DOHH2 (cell line): ENCODE results near the gene CCN5.

ENCODE experiments used
- H3F3A ChIP-seq: fragments of 200-600 bp; sonication (generic), shearing (Covaris generic); 2 replicates; pipeline ENCODE4 v1.6.0; 2016; ENCODE audit warnings: antibody characterized with exemption, mild to moderate bottlenecking; ENCODE audit not compliant: control insufficient read depth, insufficient read depth
- H3K27ac ChIP-seq: fragments of 200-600 bp; sonication (generic); 2 replicates; pipeline ENCODE4 v1.5.1; 2014; ENCODE audit warnings: low read depth, mild to moderate bottlenecking, low read length, moderate library complexity
- H3K27me3 ChIP-seq: fragments of 200-600 bp; sonication (generic); 2 replicates; pipeline ENCODE4 v1.6.1; 2014; ENCODE audit warnings: mild to moderate bottlenecking, low read length, mixed read lengths; ENCODE audit not compliant: control insufficient read depth
- H3K36me3 ChIP-seq: fragments of 200-600 bp; sonication (generic); 2 replicates; pipeline ENCODE4 v1.6.1; 2014; ENCODE audit warnings: mild to moderate bottlenecking, low read length, moderate library complexity, mixed read lengths; ENCODE audit not compliant: control insufficient read depth
- H3K4me1 ChIP-seq: fragments of 200-600 bp; sonication (generic); 2 replicates; pipeline ENCODE4 v1.6.1; 2014; ENCODE audit warnings: mild to moderate bottlenecking, low read length, mixed read lengths; ENCODE audit not compliant: control insufficient read depth
- H3K4me2 ChIP-seq: fragments of 200-600 bp; sonication (generic); 2 replicates; pipeline ENCODE4 v1.6.0; 2014; ENCODE audit warnings: mild to moderate bottlenecking, low read length, moderate library complexity
- H3K4me3 ChIP-seq: fragments of 200-600 bp; sonication (generic); 2 replicates; pipeline ENCODE4 v1.5.1; 2014; ENCODE audit warnings: mild to moderate bottlenecking, low read length, mixed read lengths
- H3K79me2 ChIP-seq: fragments of 200-600 bp; sonication (generic); 2 replicates; pipeline ENCODE4 v1.6.1; 2014; ENCODE audit warnings: mild to moderate bottlenecking, low read length, mixed read lengths; ENCODE audit not compliant: control insufficient read depth
- H3K9me2 ChIP-seq: fragments of 200-600 bp; sonication (generic); replicated peaks from 2 replicates; pipeline ENCODE4 v1.6.1; 2014; ENCODE audit warnings: mild to moderate bottlenecking, low read length, mixed read lengths; ENCODE audit not compliant: control insufficient read depth
- H3K9me3 ChIP-seq: fragments of 200-600 bp; sonication (generic); 2 replicates; pipeline ENCODE4 v1.6.1; 2014; ENCODE audit warnings: antibody characterized with exemption, low read length, mixed read lengths; ENCODE audit not compliant: control insufficient read depth, insufficient read depth
- H4K20me1 ChIP-seq: fragments of 200-600 bp; sonication (generic); 2 replicates; pipeline ENCODE4 v1.6.0; 2014; ENCODE audit warnings: low read depth, mild to moderate bottlenecking, antibody characterized with exemption, low read length, moderate library complexity; ENCODE audit not compliant: control insufficient read depth, insufficient read depth
- EZH2phosphoT487 ChIP-seq: fragments of 200-600 bp; sonication (generic); IDR thresholded peaks from 2 replicates; pipeline ENCODE4 v1.6.1; 2017; ENCODE audit warnings: borderline replicate concordance, mild to moderate bottlenecking, antibody characterized with exemption, low read length, moderate library complexity, mixed read lengths
- TF ChIP-seq, protein P1 (sequence below): fragments of 200-600 bp; sonication (generic); IDR thresholded peaks from one replicate; pipeline ENCODE4 v1.5.1; 2014; ENCODE audit warnings: antibody characterized with exemption, mild to moderate bottlenecking, low read depth, low read length; ENCODE audit not compliant: poor library complexity, severe bottlenecking

Gene CCN5

DNA sequence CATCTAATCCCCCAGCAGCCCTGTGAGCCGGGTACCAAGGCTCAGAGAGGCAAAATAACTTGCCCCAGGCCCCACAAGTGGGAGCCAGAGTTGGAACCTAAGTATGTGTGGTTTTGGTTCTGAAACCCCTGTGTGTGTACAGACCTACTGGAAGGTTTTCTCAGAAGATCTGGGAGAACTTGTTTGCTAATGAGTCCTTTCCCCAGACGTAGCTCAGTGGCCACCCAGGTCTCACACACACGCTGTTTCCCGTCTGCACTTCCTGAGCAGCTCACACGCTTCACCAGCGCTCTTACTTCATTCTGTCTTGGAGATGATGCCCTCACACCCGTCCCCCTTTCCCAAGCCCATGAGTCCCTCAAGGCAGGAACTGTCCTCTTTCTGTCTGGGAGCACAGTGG, 8.2 kb downstream of the CCN5 start:
- Histone ChIP-seq H3K36me3 (no peaks in the 10 kb centered on the region), H3K9me2 (no peaks in the 10 kb centered on the region), H3K79me2 (no peaks in the 10 kb centered on the region), H3K4me3 (no peak overlapping the region), H3K4me1 (no peaks in the 10 kb centered on the region), H3K27me3 (no peaks in the 10 kb centered on the region), H3K4me2 (no peak overlapping the region), H4K20me1 (no peaks in the 10 kb centered on the region), H3K27ac (no peak overlapping the region), H3F3A (no peaks in the 10 kb centered on the region), H3K9me3 (no peaks in the 10 kb centered on the region)
- TF ChIP-seq, protein P1, sequence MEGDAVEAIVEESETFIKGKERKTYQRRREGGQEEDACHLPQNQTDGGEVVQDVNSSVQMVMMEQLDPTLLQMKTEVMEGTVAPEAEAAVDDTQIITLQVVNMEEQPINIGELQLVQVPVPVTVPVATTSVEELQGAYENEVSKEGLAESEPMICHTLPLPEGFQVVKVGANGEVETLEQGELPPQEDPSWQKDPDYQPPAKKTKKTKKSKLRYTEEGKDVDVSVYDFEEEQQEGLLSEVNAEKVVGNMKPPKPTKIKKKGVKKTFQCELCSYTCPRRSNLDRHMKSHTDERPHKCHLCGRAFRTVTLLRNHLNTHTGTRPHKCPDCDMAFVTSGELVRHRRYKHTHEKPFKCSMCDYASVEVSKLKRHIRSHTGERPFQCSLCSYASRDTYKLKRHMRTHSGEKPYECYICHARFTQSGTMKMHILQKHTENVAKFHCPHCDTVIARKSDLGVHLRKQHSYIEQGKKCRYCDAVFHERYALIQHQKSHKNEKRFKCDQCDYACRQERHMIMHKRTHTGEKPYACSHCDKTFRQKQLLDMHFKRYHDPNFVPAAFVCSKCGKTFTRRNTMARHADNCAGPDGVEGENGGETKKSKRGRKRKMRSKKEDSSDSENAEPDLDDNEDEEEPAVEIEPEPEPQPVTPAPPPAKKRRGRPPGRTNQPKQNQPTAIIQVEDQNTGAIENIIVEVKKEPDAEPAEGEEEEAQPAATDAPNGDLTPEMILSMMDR: no peak
- TF ChIP-seq EZH2phosphoT487: no peak

DNA sequence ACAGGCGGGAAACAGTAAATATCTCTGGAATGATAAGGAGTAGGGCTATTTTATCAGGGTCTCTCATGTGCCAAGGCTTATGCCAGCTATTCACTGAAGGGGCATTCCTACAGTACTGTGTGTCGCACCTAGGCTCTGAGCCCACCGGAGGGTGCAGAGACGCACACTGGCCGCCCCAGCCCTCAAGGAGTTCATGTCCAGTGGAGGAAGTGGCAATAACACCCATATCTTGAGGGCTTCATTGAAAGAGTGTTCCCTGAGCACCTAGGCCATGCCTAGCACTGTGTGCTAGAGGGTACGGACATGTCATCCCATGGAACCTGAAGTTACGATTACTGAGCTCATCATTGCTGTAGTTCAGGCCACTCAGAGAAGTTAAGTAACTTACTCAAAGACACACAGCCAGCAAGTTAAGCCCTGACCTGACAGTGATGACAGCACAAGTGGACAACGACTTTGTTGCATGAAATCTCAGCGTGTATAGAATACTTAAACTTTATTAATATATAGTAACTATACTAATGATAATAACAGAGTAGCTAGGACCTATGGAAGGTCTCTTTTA, 8.7 kb downstream of the CCN5 start:
- H3K4me3 ChIP-seq: no peak overlapping the region
- H3K27me3 ChIP-seq: no peaks in the 10 kb centered on the region
- H3K9me2 ChIP-seq: no peaks in the 10 kb centered on the region
- no peaks in the 10 kb centered on the region for H3K4me1 ChIP-seq
- H3K4me2 ChIP-seq: no peak overlapping the region
- H3F3A ChIP-seq: no peaks in the 10 kb centered on the region
- no peaks in the 10 kb centered on the region for H3K36me3 ChIP-seq
- H4K20me1 ChIP-seq: no peaks in the 10 kb centered on the region
- H3K27ac ChIP-seq: no peak overlapping the region
- H3K9me3 ChIP-seq: no peaks in the 10 kb centered on the region
- no peak for TF ChIP-seq EZH2phosphoT487
- TF ChIP-seq, protein P1: no peak
- H3K79me2 ChIP-seq: no peaks in the 10 kb centered on the region

DNA sequence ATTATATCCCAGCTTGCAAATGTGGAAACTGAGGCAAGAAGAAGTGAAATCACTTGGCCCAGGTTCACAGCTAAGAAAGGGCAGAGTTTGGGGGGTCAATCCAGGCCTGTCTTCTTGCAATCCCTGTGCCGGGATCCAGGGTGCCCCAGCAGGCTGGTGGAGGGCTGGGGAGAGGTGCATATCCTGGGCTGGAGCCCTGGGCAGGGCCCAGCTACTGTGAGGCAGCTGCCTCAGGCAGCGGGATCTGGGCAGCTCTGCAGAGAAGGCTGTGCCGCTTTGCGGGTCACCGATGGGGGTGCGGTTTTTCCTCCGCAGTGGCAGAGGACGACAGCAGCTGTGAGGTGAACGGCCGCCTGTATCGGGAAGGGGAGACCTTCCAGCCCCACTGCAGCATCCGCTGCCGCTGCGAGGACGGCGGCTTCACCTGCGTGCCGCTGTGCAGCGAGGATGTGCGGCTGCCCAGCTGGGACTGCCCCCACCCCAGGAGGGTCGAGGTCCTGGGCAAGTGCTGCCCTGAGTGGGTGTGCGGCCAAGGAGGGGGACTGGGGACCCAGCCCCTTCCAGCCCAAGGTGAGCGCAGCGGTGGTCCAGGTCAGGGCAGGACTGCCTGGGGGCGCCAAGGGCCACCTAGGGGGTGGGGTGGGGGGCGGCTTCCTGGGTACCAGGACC, 9.4 kb downstream of the CCN5 start:
- no peaks in the 10 kb centered on the region for H3K27me3 ChIP-seq
- no peaks in the 10 kb centered on the region for H3K9me2 ChIP-seq

More for the DNA sequence above, 9.4 kb downstream of the CCN5 start:
- no peak overlapping the region for H3K27ac ChIP-seq
- H3K4me2 ChIP-seq: no peak overlapping the region
- no peak overlapping the region for H3K4me3 ChIP-seq
- no peaks in the 10 kb centered on the region for H3K36me3 ChIP-seq
- H3F3A ChIP-seq: no peaks in the 10 kb centered on the region
- H3K4me1 ChIP-seq: no peaks in the 10 kb centered on the region
- H3K9me3 ChIP-seq: no peaks in the 10 kb centered on the region
- H4K20me1 ChIP-seq: no peaks in the 10 kb centered on the region
- no peaks in the 10 kb centered on the region for H3K79me2 ChIP-seq
- no peak for TF ChIP-seq EZH2phosphoT487
- TF ChIP-seq, protein P1: no peak
